Measurements from ENCODE around the gene TRPM1. TPM values are rescaled to one million over a fixed set of nuclear protein-coding genes. Genes with fewer than 3 reads are reported as not detected.

TRPM1 gene
- total RNA-seq, 2 experiments from 2014 or later, result not detected

DNA sequence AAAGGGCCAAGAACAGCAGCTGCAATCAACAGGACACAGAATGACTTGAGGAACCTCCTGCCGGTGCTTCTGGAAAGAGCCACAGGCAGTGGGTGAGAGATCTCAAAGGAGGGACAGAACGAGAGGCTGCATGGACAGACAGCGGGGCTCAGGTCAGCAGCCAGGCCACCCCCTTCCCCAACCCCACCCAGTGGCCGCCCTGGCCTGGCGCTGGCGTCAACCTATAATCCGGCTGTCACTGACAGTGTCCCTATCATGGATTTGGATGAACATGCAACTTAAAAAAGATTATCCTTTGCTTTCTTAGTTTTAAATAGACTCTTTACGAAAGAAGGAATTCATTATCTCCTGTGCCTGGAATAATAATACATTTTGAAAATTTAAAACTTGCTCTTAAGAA, 54.1 kb downstream of the TRPM1 start:
- Histone ChIP-seq H4K20me1 (ENCODE audit: insufficient read depth, low read length) (no peaks in the 10 kb centered on the region), H3K4me3 (ENCODE audit: low read depth, low read length, poor library complexity, severe bottlenecking) (no peak overlapping the region), H3K4me2 (ENCODE audit: low read length) (no peak overlapping the region), H3K4me1 (ENCODE audit: insufficient read depth, low read length, poor library complexity, severe bottlenecking) (peaks cover 6% of the 10 kb centered on the region), H3K27ac (ENCODE audit: low read depth, low read length, poor library complexity, severe bottlenecking) (no peak overlapping the region), H3K79me2 (ENCODE audit: insufficient read depth, low read depth, low read length) (no peaks in the 10 kb centered on the region), H2AFZ (ENCODE audit: low read length) (no peak overlapping the region), H3K9me3 (ENCODE audit: low read length) (no peaks in the 10 kb centered on the region), H3K36me3 (ENCODE audit: insufficient read depth, low read length) (no peaks in the 10 kb centered on the region), H3K9me2 (ENCODE audit: insufficient read depth, low read length) (no peaks in the 10 kb centered on the region)
- CTCF ChIA-PET (ENCODE audit: unreplicated experiment), result no interaction called here
- intact Hi-C loops (cut with micrococcal nuclease; ENCODE audit: unreplicated experiment), result no loop called here
- POLR2A ChIA-PET, result no interaction called here
- BruUV-seq (replicated peaks), result no TSS peak
- no peak for DNase-seq (ENCODE audit: low spot score)
- no peak for TF ChIP-seq EZH2phosphoT487 (IDR thresholded peaks at IDR 0.05; ENCODE audit: borderline replicate concordance, low read depth, low read length)
- TF ChIP-seq, protein P1, sequence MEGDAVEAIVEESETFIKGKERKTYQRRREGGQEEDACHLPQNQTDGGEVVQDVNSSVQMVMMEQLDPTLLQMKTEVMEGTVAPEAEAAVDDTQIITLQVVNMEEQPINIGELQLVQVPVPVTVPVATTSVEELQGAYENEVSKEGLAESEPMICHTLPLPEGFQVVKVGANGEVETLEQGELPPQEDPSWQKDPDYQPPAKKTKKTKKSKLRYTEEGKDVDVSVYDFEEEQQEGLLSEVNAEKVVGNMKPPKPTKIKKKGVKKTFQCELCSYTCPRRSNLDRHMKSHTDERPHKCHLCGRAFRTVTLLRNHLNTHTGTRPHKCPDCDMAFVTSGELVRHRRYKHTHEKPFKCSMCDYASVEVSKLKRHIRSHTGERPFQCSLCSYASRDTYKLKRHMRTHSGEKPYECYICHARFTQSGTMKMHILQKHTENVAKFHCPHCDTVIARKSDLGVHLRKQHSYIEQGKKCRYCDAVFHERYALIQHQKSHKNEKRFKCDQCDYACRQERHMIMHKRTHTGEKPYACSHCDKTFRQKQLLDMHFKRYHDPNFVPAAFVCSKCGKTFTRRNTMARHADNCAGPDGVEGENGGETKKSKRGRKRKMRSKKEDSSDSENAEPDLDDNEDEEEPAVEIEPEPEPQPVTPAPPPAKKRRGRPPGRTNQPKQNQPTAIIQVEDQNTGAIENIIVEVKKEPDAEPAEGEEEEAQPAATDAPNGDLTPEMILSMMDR (conservative IDR thresholded peaks at IDR 0.05; ENCODE audit: low read length), result no peak

DNA sequence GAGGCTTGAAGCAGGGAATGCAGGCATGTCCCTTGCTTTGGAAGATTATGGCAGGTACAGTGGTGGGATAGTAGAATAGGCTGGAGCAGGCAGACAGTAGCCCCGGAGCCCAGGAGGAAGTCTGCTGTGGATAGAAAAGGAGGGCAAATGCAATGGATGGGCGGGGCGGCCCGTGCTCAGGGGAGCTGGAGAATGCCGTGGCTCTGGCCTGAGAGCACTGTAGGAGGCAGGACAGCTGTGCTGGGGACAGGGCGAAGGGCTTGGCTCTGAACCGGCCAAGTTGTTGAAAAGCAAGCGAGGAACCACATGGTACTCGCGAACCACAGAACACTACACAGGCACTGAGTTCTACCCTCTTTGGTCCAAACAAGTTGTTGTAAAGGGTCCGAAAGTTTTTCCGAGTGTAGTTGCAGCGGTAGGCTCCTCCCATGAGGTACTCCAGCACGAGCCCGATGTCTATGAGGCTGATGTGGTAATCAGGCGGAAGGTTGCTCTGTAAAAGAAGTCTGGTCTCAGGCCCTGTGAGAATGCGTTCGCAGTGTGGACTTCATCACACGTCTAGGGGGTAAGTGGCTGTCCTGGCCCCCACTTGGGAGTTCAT, 54.7 kb downstream of the TRPM1 start:
- Histone ChIP-seq H3K9me2 (ENCODE audit: insufficient read depth, low read length) (no peaks in the 10 kb centered on the region), H3K36me3 (ENCODE audit: insufficient read depth, low read length) (no peaks in the 10 kb centered on the region), H3K9me3 (ENCODE audit: low read length) (no peaks in the 10 kb centered on the region), H3K4me1 (ENCODE audit: insufficient read depth, low read length, poor library complexity, severe bottlenecking) (peaks cover 6% of the 10 kb centered on the region), H3K4me3 (ENCODE audit: low read depth, low read length, poor library complexity, severe bottlenecking) (no peak overlapping the region), H2AFZ (ENCODE audit: low read length) (no peak overlapping the region), H3K4me2 (ENCODE audit: low read length) (no peak overlapping the region), H3K27ac (ENCODE audit: low read depth, low read length, poor library complexity, severe bottlenecking) (no peak overlapping the region), H3K79me2 (ENCODE audit: insufficient read depth, low read depth, low read length) (no peaks in the 10 kb centered on the region), H4K20me1 (ENCODE audit: insufficient read depth, low read length) (no peaks in the 10 kb centered on the region)
- ChIA-PET CTCF (ENCODE audit: unreplicated experiment) (no interaction called here), POLR2A (no interaction called here)
- no TSS peak for BruUV-seq (replicated peaks)
- TF ChIP-seq, protein P1 (conservative IDR thresholded peaks at IDR 0.05; ENCODE audit: low read length), result no peak
- TF ChIP-seq EZH2phosphoT487 (IDR thresholded peaks at IDR 0.05; ENCODE audit: borderline replicate concordance, low read depth, low read length), result no peak
- DNase-seq (ENCODE audit: low spot score), result no peak
- intact Hi-C loops (cut with micrococcal nuclease; ENCODE audit: unreplicated experiment), result no loop called here

DNA sequence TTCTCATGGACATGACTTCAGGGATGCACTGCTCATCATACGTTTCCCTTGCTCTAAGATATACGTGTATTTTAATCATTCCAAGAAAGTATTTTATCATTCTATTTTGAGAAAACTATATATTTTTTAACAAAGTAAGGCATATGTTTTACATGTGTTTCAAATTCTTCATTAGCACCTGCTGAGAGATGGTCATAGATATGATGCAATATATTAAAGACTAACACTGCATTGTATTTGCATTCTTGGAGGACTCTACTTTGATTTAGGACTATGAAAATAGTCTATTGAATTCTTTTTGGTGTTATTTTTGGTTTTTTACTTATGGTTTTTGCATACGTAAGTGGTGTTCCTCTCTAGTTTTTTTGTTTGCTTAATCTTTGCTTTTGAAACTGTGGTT, 55.9 kb downstream of the TRPM1 start:
- Histone ChIP-seq H3K9me3 (ENCODE audit: low read length) (no peaks in the 10 kb centered on the region), H3K9me2 (ENCODE audit: insufficient read depth, low read length) (no peaks in the 10 kb centered on the region), H3K36me3 (ENCODE audit: insufficient read depth, low read length) (no peaks in the 10 kb centered on the region), H3K27ac (ENCODE audit: low read depth, low read length, poor library complexity, severe bottlenecking) (no peak overlapping the region), H2AFZ (ENCODE audit: low read length) (no peak overlapping the region), H4K20me1 (ENCODE audit: insufficient read depth, low read length) (no peaks in the 10 kb centered on the region), H3K4me2 (ENCODE audit: low read length) (no peak overlapping the region), H3K79me2 (ENCODE audit: insufficient read depth, low read depth, low read length) (no peaks in the 10 kb centered on the region), H3K4me1 (ENCODE audit: insufficient read depth, low read length, poor library complexity, severe bottlenecking) (peaks cover 6% of the 10 kb centered on the region), H3K4me3 (ENCODE audit: low read depth, low read length, poor library complexity, severe bottlenecking) (no peak overlapping the region)
- intact Hi-C loops (cut with micrococcal nuclease; ENCODE audit: unreplicated experiment), result no loop called here
- TF ChIP-seq, protein P1 (conservative IDR thresholded peaks at IDR 0.05; ENCODE audit: low read length), result no peak
- no peak for TF ChIP-seq EZH2phosphoT487 (IDR thresholded peaks at IDR 0.05; ENCODE audit: borderline replicate concordance, low read depth, low read length)
- no TSS peak for BruUV-seq (replicated peaks)
- CTCF ChIA-PET (ENCODE audit: unreplicated experiment), result no interaction called here
- DNase-seq (ENCODE audit: low spot score), result no peak
- POLR2A ChIA-PET, result no interaction called here

All from OCI-LY7 (cell line).